Stimulated activated CD4-positive, alpha-beta T cell treated with anti-CD3 and anti-CD28 coated beads, Interleukin-1b, Interleukin-23, amount 100 ng/mL, for 24 hours (primary cell): ENCODE data around the gene TMCC1.
A peak's percentile ranks its signal among the peaks of the same experiment; 100 is the strongest.
"Not testable (repeated sequence)": the region's sequence is repeated elsewhere in the genome, so short reads cannot be mapped to it uniquely, and the experiment has no call there.

Source experiments
- DNase-seq, 4 experiments: peaks; one replicate each; pipeline ENCODE4 v3.0.0-alpha.2; 2020; ENCODE audit warnings: low read depth in 4 of 4, low spot score in 1 of 4

Gene TMCC1

DNA sequence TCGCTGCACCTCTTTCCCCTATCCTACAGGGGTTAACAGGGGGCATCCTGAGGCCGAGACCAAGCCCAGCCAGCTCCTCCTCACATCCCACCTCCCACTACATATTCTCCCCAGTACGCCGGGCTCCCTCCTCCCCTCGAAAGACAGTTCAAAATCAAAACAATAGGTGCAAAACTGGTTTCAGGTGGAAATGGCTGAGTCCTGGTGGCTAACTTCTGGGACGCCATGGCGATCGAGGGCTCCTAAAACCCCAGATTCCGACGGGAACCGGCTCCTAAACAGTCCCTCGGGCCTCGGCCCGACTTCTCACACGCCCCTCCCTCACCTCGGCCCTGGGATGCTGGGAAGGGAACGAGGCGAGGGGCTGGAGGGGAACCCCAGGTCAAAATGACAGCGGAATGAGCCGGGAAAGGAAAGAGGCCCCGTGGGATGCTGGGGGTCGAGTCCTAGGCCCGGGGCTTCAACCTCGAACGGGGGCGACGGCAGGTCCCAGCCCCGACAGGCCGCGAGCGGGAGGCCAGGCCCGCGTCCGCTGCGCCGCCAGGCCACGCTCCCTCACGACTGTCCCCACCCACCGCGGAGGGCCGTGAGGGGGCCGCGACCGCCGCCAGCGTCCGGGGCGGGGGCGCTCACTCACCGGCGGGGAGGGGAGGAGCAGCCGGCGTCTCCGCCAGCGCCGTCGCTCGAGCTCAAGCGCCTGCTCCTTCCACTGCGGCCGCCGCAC is 492 bp downstream of the TMCC1 start:
- DNase-seq, result peak; percentile 4 to 56 (median 47)

DNA sequence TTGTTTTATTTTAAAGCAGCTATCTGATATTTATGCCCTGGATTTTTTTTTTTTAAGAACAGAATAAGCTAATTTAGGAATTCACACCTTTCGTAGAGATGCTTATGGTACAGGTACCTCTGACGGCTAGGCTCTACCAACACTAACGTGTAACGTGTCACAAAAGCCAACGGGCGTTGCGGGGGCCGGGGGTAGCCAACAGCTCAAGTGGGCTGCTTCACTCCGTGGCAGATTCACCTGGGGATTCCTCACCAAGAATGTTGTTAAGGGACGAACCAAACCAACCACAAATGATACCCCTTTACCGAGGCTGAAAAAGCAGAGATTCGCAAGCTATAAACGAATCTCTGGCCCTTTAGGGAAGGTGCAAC is 1.0 kb downstream of the TMCC1 start:
- DNase-seq, result no peak

DNA sequence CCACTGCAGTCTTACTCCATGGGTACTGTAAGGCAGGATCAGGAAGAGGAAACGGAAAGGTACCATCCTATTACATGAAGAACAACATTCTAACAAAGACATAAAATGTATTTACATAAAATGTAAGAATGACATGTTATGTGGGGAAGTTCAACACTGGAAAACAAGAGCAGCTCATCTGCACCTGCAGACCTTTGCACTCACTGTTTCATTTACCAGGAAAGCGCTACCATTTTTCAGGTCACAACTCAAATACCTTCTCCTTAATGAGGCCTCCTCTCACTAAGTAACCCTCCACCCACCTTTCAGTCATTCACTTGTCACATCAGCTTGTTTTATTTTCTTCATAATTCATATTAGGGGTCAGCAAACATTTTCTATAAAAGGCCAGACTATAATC is 2.6 kb downstream of the TMCC1 start:
- DNase-seq, result no peak

DNA sequence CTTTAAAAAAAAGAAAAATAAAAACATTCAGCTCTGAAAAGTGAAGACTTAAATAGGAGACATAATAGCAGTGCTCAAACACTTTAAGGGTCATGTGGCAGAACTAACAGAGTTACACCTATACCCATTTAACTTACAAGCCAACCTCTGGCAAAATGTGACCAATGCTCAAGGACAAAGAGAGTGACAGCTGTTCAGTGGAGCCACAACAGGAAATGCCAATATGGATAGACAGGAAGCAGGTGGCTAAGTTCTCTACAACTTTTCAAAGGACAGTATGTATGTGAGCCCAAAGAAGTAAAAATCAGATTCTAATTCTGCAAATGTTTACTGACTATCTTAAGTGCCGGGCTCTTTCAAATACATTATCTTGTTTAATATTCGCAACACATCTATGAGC is 3.4 kb downstream of the TMCC1 start:
- no peak for DNase-seq

DNA sequence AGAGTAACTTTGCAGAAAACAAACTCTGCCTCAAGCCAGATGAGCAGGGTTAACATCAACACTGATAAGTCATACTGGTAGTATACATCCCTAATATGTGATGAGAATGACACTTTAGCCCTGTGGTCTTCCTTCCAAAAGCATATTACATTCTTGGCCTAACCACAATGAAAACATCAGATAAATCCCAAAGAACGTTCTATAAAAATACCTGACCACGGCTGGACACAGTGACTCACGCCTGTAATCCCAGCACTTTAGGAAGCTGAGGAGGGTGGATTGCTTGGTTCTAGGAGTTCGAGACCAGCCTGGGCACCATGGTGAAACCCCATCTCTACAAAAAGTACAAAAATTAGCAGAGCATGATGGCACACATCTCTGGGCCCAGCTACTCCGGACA is 4.7 kb downstream of the TMCC1 start:
- no peak for DNase-seq

DNA sequence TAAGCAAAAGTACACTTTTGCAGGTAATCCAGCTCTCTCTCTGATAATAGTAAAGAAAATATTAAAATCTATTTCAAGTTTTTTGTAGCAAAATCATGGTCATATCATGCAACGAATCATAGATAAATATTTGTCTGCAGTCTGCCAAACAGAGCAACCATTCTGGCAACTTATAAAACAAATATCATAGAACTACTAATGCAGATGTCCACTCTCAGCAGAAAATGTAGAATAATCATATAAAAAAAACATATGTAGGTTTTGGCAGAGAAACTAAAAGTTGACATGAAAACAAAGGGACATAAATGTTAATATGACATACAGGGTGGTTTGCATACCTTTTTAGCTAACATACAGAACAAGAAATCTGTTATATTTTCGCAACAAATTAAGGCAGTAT is 12.2 kb downstream of the TMCC1 start:
- DNase-seq, result no peak

DNA sequence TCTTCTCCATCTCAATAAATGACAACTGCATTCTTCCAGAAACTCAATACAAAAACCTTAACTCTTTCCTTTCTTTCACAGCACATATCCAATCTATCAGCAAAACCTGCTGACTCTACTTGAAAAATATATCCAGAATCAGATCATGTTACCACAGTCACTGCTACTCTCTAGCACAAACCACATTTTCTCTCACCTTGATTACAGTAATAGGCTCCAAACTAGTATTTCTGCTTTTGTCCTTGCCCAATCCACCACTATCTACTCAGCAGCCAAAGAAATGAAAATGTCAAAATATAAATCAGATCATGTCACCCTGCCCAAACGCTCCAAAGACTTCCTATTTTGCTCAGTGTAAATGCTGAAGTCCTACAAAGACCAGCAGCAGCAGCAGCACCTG is 15.2 kb downstream of the TMCC1 start:
- no peak for DNase-seq

DNA sequence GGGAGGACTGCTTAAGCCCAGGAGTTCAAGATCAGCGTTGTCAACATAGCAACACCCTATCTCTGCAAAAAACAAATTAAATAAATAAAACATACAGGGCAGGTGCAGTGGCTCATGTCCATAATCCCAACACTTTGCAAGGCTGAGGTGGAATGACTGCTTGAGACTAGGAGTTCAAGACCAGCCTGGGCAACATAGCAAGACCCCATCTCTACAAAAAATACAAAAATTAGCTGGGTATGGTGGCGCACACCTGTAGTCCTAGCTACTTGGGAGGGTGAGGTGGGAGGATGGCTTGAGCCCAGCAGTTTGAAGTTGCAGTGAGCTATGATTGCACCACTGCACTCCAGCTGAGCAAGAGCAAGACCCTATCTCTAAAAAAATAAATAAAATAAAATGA is 19.0 kb downstream of the TMCC1 start:
- not testable (repeated sequence) for DNase-seq

DNA sequence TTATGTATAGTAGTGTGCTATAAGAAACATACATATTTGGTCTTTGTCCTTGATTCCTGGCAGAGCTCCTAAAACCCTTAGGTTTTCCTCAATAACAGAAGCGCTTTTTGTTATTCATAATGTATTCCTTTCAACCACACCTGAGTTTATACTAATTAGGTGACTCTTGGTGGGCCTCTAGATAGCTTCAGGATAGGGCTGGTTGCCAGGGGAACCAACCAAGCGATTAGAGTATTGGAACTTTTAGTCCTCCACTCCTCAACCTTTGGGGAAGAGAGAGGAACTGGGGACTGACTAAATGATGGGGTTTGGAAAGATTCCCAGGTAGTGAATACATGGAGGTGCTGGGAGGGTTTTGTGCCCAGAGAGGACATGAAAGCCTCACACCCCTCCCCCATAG is 24.6 kb downstream of the TMCC1 start:
- no peak for DNase-seq

DNA sequence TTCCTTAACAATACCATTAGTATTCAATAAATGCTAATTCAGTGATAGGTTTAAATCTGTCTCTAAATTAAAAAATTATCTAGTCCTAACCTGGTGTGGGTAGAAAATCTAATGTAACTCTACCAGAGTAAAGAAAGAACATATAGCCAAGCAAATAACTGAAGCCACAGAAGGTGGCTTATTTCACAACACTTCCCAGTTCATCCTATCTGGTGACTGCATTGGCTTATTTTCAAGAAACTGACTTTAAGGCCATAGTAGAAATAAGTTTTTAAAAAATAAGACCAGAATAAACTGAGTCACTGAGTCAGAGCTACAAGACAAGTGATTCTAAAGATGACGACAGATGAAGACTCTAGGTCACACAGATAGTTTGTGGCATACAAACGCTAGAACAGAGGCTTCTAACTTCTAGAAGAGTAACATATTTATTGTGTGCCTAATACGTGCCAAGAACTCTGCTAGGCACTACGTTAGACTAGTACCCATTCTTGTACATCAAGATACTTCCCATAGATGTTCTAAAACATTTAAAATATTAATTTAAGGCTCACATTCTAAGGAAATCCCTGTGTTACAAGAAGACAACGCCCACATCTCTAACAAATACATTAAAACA is 25.9 kb downstream of the TMCC1 start:
- no peak for DNase-seq

DNA sequence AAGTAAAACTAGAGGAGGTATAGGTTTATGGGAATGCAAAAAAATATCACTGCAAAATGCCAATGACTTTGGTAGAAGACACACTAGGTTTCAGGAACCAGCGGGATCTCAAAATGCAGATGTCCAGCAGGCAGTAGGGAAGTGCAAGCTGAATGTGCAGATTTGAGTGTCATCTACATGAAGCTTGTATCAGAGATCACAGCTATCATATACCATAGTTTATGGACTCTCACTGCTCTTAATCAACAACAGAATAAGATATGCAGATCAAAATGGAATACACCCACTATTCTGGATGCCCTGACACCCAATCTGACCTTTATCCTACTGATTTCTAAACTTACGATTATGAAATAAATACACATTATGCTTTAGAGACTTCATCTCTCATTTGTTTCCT is 27.7 kb downstream of the TMCC1 start:
- no peak for DNase-seq

DNA sequence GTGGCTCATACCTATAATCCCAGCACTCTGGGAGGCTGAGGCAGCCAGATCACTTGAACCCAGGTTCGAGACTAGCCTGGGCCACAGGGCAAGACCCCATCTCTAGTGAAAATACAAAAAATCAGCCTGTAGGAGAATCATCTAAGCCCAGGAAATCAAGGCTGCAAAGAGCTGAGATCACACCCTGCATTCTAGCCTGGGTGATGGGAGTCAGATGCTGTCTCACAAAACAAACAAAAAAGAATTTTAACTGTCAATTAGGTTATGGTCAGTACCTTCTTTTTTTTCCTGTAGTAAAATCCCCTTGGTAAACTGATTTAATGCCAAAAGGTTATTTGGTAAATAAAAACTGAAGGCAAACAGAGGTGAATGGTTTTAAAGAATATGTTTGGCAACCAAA is 29.0 kb downstream of the TMCC1 start:
- no peak for DNase-seq

DNA sequence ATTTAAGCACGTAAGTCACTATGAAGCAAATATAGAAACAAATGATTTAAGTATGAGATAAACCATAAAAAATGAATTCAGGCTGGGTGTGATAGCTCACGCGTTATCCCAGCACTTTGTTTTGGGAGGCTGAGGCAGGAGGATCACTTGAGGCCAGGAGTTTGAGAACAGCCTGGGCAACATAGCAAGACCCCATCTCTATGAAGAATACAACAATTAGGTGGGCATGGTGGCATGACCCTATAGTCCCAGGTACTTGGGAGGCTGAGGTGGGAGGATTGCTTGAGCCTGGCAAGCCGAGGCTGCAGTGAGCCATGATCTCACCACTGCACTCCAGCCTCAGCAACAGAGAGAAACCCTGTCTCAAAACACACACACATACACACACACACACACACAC is 34.2 kb downstream of the TMCC1 start:
- DNase-seq, result no peak

DNA sequence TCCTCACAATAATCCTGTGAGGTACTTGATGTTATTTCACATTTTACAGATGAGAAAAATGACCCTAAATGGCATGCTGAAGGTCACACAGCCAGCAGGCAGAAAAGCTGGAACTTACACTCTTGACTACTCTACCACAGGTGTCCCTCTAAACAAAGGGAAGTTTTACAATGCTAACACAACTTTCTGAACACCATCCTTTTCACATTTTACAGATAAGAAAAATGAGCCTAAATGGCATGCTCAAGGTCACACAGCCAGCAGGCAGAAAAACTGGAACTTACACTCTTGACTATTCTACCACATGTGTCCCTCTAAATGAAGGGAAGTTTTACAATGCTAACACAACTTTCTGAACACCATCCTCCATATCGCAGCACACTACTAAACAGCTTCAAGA is 35.6 kb downstream of the TMCC1 start:
- no peak for DNase-seq

DNA sequence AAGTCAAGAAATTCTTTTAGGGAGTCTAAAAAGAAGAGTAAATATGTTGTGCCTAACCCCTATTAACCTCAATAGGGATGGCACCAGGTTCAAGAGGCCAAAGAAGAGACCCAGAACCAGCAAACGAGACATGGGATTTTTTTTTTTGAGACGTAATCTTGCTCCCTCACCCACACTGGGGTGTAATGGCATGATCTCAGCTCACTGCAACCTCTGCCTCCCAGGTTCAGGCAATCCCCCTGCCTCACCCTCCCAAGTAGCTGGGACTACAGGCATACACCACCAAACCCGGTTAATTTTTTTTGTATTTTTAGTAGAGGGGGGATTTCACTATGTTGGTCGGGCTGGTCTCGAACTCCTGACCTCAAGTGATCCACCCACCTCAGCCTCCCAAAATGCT is 36.7 kb downstream of the TMCC1 start:
- DNase-seq, result not testable (repeated sequence)

DNA sequence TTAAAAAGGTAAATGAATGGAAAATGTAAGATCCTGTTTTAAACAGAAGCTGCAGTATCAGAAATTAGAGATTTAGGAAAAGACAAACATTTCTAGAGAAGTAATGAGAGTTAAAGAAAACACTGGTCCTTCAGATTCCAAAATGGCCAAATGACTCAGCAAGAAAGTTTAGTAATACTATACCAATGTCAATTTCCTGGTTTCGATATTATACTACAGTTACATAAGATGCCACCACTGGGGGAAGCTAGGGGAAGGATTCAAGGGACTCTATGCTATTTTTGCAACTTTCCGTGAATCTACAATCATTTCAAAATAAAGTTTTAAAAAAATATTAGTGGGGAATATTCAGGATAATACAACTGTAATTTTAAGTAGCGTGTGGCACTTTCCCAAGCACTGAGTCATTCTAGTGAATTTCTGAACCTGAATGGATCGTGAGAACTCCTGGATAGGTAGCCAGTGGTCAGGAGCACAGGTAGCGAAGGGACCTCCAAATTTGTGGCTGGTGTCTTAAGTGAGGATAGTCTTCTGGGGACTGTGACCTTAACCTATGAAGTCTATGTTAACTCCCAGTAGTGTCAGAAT is 37.6 kb downstream of the TMCC1 start:
- DNase-seq, result no peak

DNA sequence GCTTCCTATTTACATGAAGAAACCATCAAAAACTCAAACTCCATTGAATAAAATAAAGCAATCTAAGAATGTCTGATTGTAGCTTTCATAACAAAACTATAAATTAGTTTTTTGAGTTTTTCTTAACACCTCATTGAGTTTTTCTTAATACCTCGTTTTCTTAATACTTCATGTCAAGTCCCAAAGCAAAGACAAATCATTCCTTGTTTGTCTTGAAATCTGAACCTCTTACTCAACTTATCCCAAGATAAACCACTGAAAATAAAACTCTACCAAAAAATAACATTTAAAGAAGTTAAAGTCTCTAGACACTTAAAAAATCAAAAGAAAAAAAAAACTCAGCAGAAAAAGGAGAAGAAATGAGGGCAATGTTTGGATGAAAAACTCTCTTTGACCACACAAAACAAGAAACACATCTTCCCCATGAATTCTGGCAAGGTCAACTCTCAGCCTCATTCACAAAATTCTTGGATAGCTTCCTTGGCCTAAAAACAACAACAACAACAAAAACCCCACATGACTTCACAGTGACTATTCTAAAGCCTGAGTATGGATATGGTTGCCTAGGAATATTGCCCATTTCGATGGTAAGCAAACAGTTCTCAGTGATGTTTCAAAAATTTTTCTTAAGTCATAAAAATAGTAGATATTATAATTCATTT is 38.2 kb downstream of the TMCC1 start:
- DNase-seq, result no peak

DNA sequence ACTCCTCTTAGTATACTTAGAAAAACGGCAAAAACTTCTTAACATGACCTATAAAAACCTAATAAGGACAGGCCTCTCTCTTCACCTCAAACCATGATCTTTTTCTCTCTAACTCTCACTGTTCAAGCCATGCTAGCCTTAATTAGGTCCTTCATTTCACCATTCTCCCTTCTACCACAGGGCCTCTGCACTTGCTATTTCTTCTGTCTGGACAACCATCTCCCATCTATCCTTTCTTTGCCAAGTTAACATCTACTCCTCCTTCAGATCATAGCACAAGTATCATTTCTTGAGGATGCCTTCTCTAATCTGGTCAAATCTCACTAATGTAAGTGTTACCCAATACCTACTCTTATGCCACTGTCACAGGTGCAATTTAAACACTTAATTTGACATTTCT is 39.1 kb downstream of the TMCC1 start:
- no peak for DNase-seq

DNA sequence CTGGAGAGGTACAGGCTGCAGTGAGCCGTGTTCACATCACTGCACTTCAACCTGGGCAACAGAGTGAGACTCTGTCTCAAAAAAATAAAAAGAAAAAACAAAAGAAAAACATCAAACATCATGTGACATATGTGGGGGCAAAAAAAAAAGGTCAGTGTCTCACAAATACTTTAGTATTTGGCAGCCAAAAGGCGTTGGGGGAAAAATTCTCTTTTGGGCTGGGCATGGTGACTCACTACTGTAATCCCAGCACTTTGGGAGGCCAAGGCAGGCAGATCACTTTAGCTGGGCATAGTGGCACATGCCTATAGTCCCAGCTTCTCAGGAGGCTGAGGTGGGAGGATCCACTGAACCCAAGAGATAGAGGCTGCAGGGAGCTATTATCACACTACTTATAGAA is 47.6 kb downstream of the TMCC1 start:
- DNase-seq, result no peak

DNA sequence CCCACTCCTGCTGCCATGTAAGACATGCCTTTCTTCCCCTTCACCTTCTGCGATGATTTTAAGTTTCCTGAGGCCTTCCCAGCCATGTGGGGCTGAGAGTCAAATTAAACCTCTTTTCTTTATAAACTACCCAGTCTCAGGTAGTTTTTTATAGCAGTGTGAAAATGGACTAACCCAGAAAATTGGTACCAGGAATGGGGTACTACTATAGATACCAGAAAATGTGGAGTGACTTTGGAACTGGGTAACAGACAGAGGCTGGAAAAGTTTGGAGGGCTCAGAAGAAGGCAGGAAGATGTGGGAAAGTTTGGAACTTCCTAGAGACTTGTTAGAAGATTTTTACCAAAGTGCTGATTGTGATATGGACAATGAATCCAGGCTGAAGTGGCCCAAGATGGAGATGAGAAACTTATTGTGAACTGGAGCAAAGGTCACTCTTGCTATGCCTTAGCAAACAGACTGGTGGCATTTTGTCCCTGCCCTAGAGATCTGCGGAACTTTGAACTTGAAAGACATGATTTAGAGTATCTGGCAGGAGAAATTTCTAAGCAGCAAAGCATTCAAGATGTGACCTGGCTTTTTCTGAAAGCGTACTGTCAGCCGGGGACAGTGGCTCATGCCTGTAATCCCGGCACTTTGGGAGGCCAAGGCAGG is 52.7 kb downstream of the TMCC1 start:
- DNase-seq, result no peak

DNA sequence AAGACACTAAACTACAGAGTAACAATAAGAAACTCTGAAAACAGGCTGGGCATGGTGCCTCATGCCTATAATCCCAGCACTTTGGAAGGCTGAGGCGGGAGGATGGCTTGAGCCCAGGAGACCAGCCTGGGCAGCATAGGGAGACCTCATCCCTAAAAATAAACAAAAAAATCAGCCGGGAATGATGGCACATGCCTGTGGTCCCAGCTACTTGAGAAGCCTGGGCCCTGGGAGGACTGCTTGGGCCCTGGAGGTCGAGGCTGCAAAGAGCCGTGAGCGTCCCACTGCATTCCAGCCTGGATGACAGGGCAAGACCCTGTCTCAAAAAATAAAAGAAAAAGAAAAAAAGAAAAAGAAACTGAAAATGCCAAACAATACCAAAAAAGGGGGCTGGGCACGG is 55.4 kb downstream of the TMCC1 start:
- no peak for DNase-seq
